HAP-1 (cell line): ENCODE results near the gene PODXL.

ENCODE experiments used
- DNase-seq, 2 experiments: peaks; one replicate each; pipeline ENCODE4 v3.0.0-alpha.2; 2016 to 2020; ENCODE audit warnings: low spot score in 2 of 2
- H3K27me3 ChIP-seq: fragments of 250-450 bp; sonication (Bioruptor Pico); 2 replicates; pipeline ENCODE4 v1.5.1; 2020; ENCODE audit warnings: low read depth, mild to moderate bottlenecking, moderate library complexity
- H3K36me3 ChIP-seq: fragments of 250-450 bp; sonication (Bioruptor Pico); replicated peaks from 2 replicates; pipeline ENCODE4 v1.5.1; 2020; ENCODE audit warnings: mild to moderate bottlenecking
- H3K4me1 ChIP-seq: fragments of 250-450 bp; sonication (Bioruptor Pico); 2 replicates; pipeline ENCODE4 v1.5.1; 2020; ENCODE audit warnings: mild to moderate bottlenecking
- H3K4me3 ChIP-seq: fragments of 250-450 bp; sonication (Bioruptor Pico); 2 replicates; pipeline ENCODE4 v1.5.1; 2020; ENCODE audit warnings: mild to moderate bottlenecking, moderate library complexity
- H3K9me3 ChIP-seq: fragments of 250-450 bp; sonication (Bioruptor Pico); 2 replicates; pipeline ENCODE4 v1.5.1; 2020; ENCODE audit warnings: mild to moderate bottlenecking, moderate library complexity
- in situ Hi-C: fragments of 300-500 bp; cut with MboI; formaldehyde crosslinking; loops from 3 replicates; pipeline ENCODE4 v1.14.3; 2020; ENCODE audit warnings: low sequenced_read_pairs, inconsistent platforms, mixed read lengths

PODXL gene

GRCh38 chr7:131586259-131586658, 29.8 kb upstream of the PODXL start:
- Histone ChIP-seq H3K4me3 (no peak overlapping the region), H3K36me3 (no peaks in the 10 kb centered on the region), H3K4me1 (peaks cover 8% of the 10 kb centered on the region; the same call in 1 of the 2 replicates), H3K27me3 (no peaks in the 10 kb centered on the region), H3K9me3 (no peaks in the 10 kb centered on the region)
- in situ Hi-C loops, result no loop called here
- no peak for DNase-seq

GRCh38 chr7:131583430-131583829, 27.0 kb upstream of the PODXL start:
- in situ Hi-C loops, result no loop called here
- no peak for DNase-seq
- no peaks in the 10 kb centered on the region for H3K9me3 ChIP-seq

GRCh38 chr7:131581241-131582051, 25.0 kb upstream of the PODXL start:
- Histone ChIP-seq H3K36me3 (no peaks in the 10 kb centered on the region), H3K4me3 (no peak overlapping the region), H3K27me3 (no peaks in the 10 kb centered on the region), H3K4me1 (no peaks in the 10 kb centered on the region), H3K9me3 (no peaks in the 10 kb centered on the region)
- DNase-seq, result no peak
- in situ Hi-C loops, result no loop called here

More at GRCh38 chr7:131583430-131583829, 27.0 kb upstream of the PODXL start:
- H3K36me3 ChIP-seq, result no peaks in the 10 kb centered on the region
- H3K4me3 ChIP-seq, result no peak overlapping the region
- no peaks in the 10 kb centered on the region for H3K27me3 ChIP-seq
- H3K4me1 ChIP-seq, result no peaks in the 10 kb centered on the region

- DNase-seq, result no peak
- Histone ChIP-seq H3K36me3 (no peaks in the 10 kb centered on the region), H3K9me3 (no peaks in the 10 kb centered on the region), H3K4me3 (no peak overlapping the region), H3K27me3 (no peaks in the 10 kb centered on the region), H3K4me1 (no peaks in the 10 kb centered on the region)
- in situ Hi-C loops, result no loop called here
Measured at GRCh38 chr7:131578602-131579001, 22.2 kb upstream of the PODXL start.

- Histone ChIP-seq H3K27me3 (no peaks in the 10 kb centered on the region), H3K4me1 (no peaks in the 10 kb centered on the region)
- in situ Hi-C loops, result no loop called here
Measured at GRCh38 chr7:131574741-131575140, 18.3 kb upstream of the PODXL start.

GRCh38 chr7:131570401-131570800, 14.0 kb upstream of the PODXL start:
- Histone ChIP-seq H3K36me3 (no peaks in the 10 kb centered on the region), H3K9me3 (no peaks in the 10 kb centered on the region), H3K27me3 (no peaks in the 10 kb centered on the region), H3K4me3 (no peak overlapping the region), H3K4me1 (no peaks in the 10 kb centered on the region)
- no peak for DNase-seq
- in situ Hi-C loops, result no loop called here

More at GRCh38 chr7:131574741-131575140, 18.3 kb upstream of the PODXL start:
- H3K36me3 ChIP-seq, result no peaks in the 10 kb centered on the region
- no peaks in the 10 kb centered on the region for H3K9me3 ChIP-seq
- no peak overlapping the region for H3K4me3 ChIP-seq
- DNase-seq, result no peak

GRCh38 chr7:131568970-131569369, 12.5 kb upstream of the PODXL start:
- Histone ChIP-seq H3K4me1 (no peaks in the 10 kb centered on the region), H3K9me3 (no peaks in the 10 kb centered on the region), H3K4me3 (no peak overlapping the region), H3K27me3 (no peaks in the 10 kb centered on the region), H3K36me3 (no peaks in the 10 kb centered on the region)
- DNase-seq, result no peak
- in situ Hi-C loops, result no loop called here

GRCh38 chr7:131568510-131568909, 12.1 kb upstream of the PODXL start:
- in situ Hi-C loops, result no loop called here
- H3K36me3 ChIP-seq, result no peaks in the 10 kb centered on the region
- H3K9me3 ChIP-seq, result no peaks in the 10 kb centered on the region
- H3K27me3 ChIP-seq, result no peaks in the 10 kb centered on the region
- no peak overlapping the region for H3K4me3 ChIP-seq
- DNase-seq, result no peak
- H3K4me1 ChIP-seq, result no peaks in the 10 kb centered on the region

GRCh38 chr7:131564640-131565039, 8.2 kb upstream of the PODXL start:
- Histone ChIP-seq H3K4me3 (no peak overlapping the region), H3K36me3 (no peaks in the 10 kb centered on the region), H3K9me3 (no peaks in the 10 kb centered on the region), H3K4me1 (no peaks in the 10 kb centered on the region), H3K27me3 (no peaks in the 10 kb centered on the region)
- DNase-seq, result no peak
- in situ Hi-C loops, result no loop called here

- no peak for DNase-seq
- in situ Hi-C loops, result no loop called here
- Histone ChIP-seq H3K27me3 (no peaks in the 10 kb centered on the region), H3K36me3 (no peaks in the 10 kb centered on the region), H3K4me1 (no peaks in the 10 kb centered on the region), H3K4me3 (no peak overlapping the region), H3K9me3 (no peaks in the 10 kb centered on the region)
Measured at GRCh38 chr7:131563918-131564317, 7.5 kb upstream of the PODXL start.

GRCh38 chr7:131562941-131563340, 6.5 kb upstream of the PODXL start:
- Histone ChIP-seq H3K36me3 (no peaks in the 10 kb centered on the region), H3K4me1 (peaks cover 4% of the 10 kb centered on the region), H3K4me3 (no peak overlapping the region), H3K9me3 (no peaks in the 10 kb centered on the region), H3K27me3 (no peaks in the 10 kb centered on the region)
- in situ Hi-C loops, result no loop called here
- no peak for DNase-seq

GRCh38 chr7:131560061-131560460, 3.6 kb upstream of the PODXL start:
- Histone ChIP-seq H3K9me3 (no peaks in the 10 kb centered on the region), H3K36me3 (no peaks in the 10 kb centered on the region), H3K4me1 (peaks cover 14% of the 10 kb centered on the region), H3K27me3 (no peaks in the 10 kb centered on the region), H3K4me3 (no peak overlapping the region)
- DNase-seq, result no peak
- in situ Hi-C loops, result no loop called here

GRCh38 chr7:131557652-131558385, 1.4 kb upstream of the PODXL start:
- in situ Hi-C loops, result no loop called here
- DNase-seq, result peak; percentile 62 to 65
- peak overlapping the region; percentile 50 for H3K4me3 ChIP-seq

GRCh38 chr7:131556909-131557651, 652 bp upstream of the PODXL start:
- peak overlapping the region; percentile 50 for H3K4me3 ChIP-seq
- no peak for DNase-seq
- H3K4me1 ChIP-seq, result peaks cover 26% of the 10 kb centered on the region
- H3K27me3 ChIP-seq, result no peaks in the 10 kb centered on the region
- no peaks in the 10 kb centered on the region for H3K9me3 ChIP-seq
- H3K36me3 ChIP-seq, result no peaks in the 10 kb centered on the region
- in situ Hi-C loops, result no loop called here

More at GRCh38 chr7:131557652-131558385, 1.4 kb upstream of the PODXL start:
- Histone ChIP-seq H3K36me3 (no peaks in the 10 kb centered on the region), H3K9me3 (no peaks in the 10 kb centered on the region), H3K27me3 (no peaks in the 10 kb centered on the region), H3K4me1 (peaks cover 26% of the 10 kb centered on the region)
